CD14-positive monocyte (primary cell): ENCODE data around the gene SUGCT. TPM values are rescaled to one million over a fixed set of nuclear protein-coding genes. Genes with fewer than 3 reads are reported as not detected.

Experiments
- DNase-seq, 3 donors: peaks; one replicate each; pipeline ENCODE4 v3.0.0-alpha.2; 2011 to 2022
- H2AFZ ChIP-seq: 2 replicates; pipeline ENCODE4 v1.6.0; 2012; ENCODE audit warnings: mild to moderate bottlenecking, low read depth, low read length, inconsistent platforms; ENCODE audit not compliant: insufficient read depth, poor library complexity, severe bottlenecking
- H3K27ac ChIP-seq, 2 donors: 1 replicate in 1 of 2; 2 replicates in 1 of 2; pipeline ENCODE4 v1.5.1; 2012 to 2013; ENCODE audit warnings: low read length in 2 of 2, control low read depth in 1 of 2, inconsistent platforms in 1 of 2, low read depth in 1 of 2, mild to moderate bottlenecking in 1 of 2
- H3K27me3 ChIP-seq, 2 donors: one replicate each; pipeline versions ENCODE4 v1.6.0 to v1.6.1; 2011 to 2013; ENCODE audit warnings: low read length in 2 of 2; ENCODE audit not compliant: control insufficient read depth in 2 of 2, insufficient read depth in 2 of 2
- H3K36me3 ChIP-seq, 2 donors: replicated peaks in 1 of 2; 1 replicate in 1 of 2; 2 replicates in 1 of 2; pipeline versions ENCODE4 v1.5.1 to v1.6.1; 2012 to 2013; ENCODE audit warnings: low read length in 2 of 2, control low read depth in 1 of 2, inconsistent platforms in 1 of 2, mild to moderate bottlenecking in 1 of 2; ENCODE audit not compliant: insufficient read depth in 2 of 2, control insufficient read depth in 1 of 2
- H3K4me1 ChIP-seq, 2 donors: 1 replicate in 1 of 2; 2 replicates in 1 of 2; pipeline versions ENCODE4 v1.5.1 to v1.6.1; 2012 to 2013; ENCODE audit warnings: low read length in 2 of 2, control low read depth in 1 of 2, inconsistent platforms in 1 of 2, mild to moderate bottlenecking in 1 of 2, moderate library complexity in 1 of 2; ENCODE audit not compliant: insufficient read depth in 2 of 2, control insufficient read depth in 1 of 2
- H3K4me2 ChIP-seq: replicated peaks from 2 replicates; pipeline ENCODE3; 2012; ENCODE audit warnings: low read length, moderate library complexity, mild to moderate bottlenecking; ENCODE audit not compliant: poor library complexity, severe bottlenecking; ENCODE audit errors: extremely low read depth
- H3K4me3 ChIP-seq, 3 experiments: fragments of 200-600 bp in 1 of 3; sonication (generic) in 1 of 3; replicated peaks in 1 of 3; 1 replicate in 2 of 3; 2 replicates in 1 of 3; pipeline ENCODE4 v1.5.1; 2011 to 2013; ENCODE audit warnings: low read length in 3 of 3, mild to moderate bottlenecking in 3 of 3, control low read depth in 2 of 3, low read depth in 2 of 3, inconsistent platforms in 1 of 3, moderate library complexity in 1 of 3
- H3K79me2 ChIP-seq: 2 replicates; pipeline ENCODE4 v1.6.0; 2012; ENCODE audit warnings: mild to moderate bottlenecking, control low read depth, inconsistent platforms, low read length, moderate library complexity; ENCODE audit not compliant: insufficient read depth
- H3K9ac ChIP-seq: 2 replicates; pipeline ENCODE4 v1.6.0; 2017; ENCODE audit warnings: low read length, mild to moderate bottlenecking; ENCODE audit not compliant: insufficient read depth, poor library complexity, severe bottlenecking
- H3K9me3 ChIP-seq, 2 donors: replicated peaks in 1 of 2; 1 replicate in 1 of 2; 2 replicates in 1 of 2; pipeline versions ENCODE4 v1.5.1 to v1.6.1; 2012 to 2013; ENCODE audit warnings: low read length in 2 of 2, control low read depth in 1 of 2; ENCODE audit not compliant: control insufficient read depth in 1 of 2, insufficient read depth in 1 of 2
- H4K20me1 ChIP-seq: 2 replicates; pipeline ENCODE4 v1.6.0; 2012; ENCODE audit warnings: mild to moderate bottlenecking, low read length, control low read depth, moderate library complexity; ENCODE audit not compliant: insufficient read depth
- H3K27ac Mint-ChIP-seq, 7 donors: one replicate each; pipeline ENCODE4 v1.8.0; 2020; ENCODE audit warnings: mild to moderate bottlenecking in 7 of 7, mixed read lengths in 7 of 7, moderate library complexity in 6 of 7, inconsistent platforms in 2 of 7
- H3K27me3 Mint-ChIP-seq, 3 donors: one replicate each; pipeline ENCODE4 v1.8.0; 2021 to 2022; ENCODE audit warnings: low read depth in 3 of 3, mild to moderate bottlenecking in 3 of 3, mixed read lengths in 3 of 3, moderate library complexity in 3 of 3, inconsistent platforms in 1 of 3
- H3K36me3 Mint-ChIP-seq, 2 donors: one replicate each; pipeline ENCODE4 v1.8.0; 2020; ENCODE audit warnings: mixed read lengths in 2 of 2, inconsistent platforms in 1 of 2, mild to moderate bottlenecking in 1 of 2
- H3K4me1 Mint-ChIP-seq: one replicate; pipeline ENCODE4 v1.8.0; 2020; ENCODE audit warnings: mild to moderate bottlenecking, mixed read lengths
- H3K4me3 Mint-ChIP-seq, 2 donors: one replicate each; pipeline ENCODE4 v1.8.0; 2020; ENCODE audit warnings: mild to moderate bottlenecking in 2 of 2, mixed read lengths in 2 of 2, moderate library complexity in 1 of 2
- H3K9me3 Mint-ChIP-seq, 7 donors: one replicate each; pipeline ENCODE4 v1.8.0; 2020 to 2022; ENCODE audit warnings: mixed read lengths in 7 of 7, mild to moderate bottlenecking in 6 of 7, moderate library complexity in 6 of 7, inconsistent platforms in 2 of 7
- CTCF ChIP-seq: fragments of 200-600 bp; IDR thresholded peaks from one replicate; pipeline ENCODE4 v1.8.0; 2022; ENCODE audit warnings: antibody characterized with exemption, mild to moderate bottlenecking
- WGBS: methylation state at CpG from one replicate; pipeline ENCODE4 v1.1.5; 2013; ENCODE audit warnings: missing lambda C conversion rate; ENCODE audit not compliant: insufficient coverage; 5-methylcytosine and 5-hydroxymethylcytosine counted together
- intact Hi-C, 2 donors: fragments of 100-400 bp; cut with micrococcal nuclease; formaldehyde crosslinking; loops; one replicate each; pipeline versions ENCODE4 v1.15.0 to v1.15.1; 2023
- polyA plus RNA-seq, 3 donors: library from polyadenylated mRNA; depleted of rRNA in 1 of 3; unstranded in 2 of 3; stranded (reverse) in 1 of 3; fragments of 300-500 nt in 2 of 3; fragments of >200 nt in 1 of 3; fragmentation: Illumina TruSeq in 2 of 3; gene quantifications; 1 replicate in 2 of 3; 2 replicates in 1 of 3; pipeline ENCODE4 v1.2.3, GENCODE V29; 2012 to 2021

Gene SUGCT
- polyA plus RNA-seq, 3 donors = not detected

GRCh38 chr7:40477094-40477493 is 342.3 kb downstream of the SUGCT start:
- H4K20me1 ChIP-seq = no peaks in the 10 kb centered on the region
- Mint-ChIP-seq H3K27me3 (no peaks in the 10 kb centered on the region), H3K4me3 (no peak overlapping the region), H3K36me3 (no peaks in the 10 kb centered on the region), H3K9me3 (peaks cover 0 to 2% (median 0%) of the 10 kb centered on the region in 7 donors), H3K27ac (no peak overlapping the region), H3K4me1 (no peaks in the 10 kb centered on the region)
- H3K27me3 ChIP-seq = no peaks in the 10 kb centered on the region
- no peak overlapping the region for H3K4me2 ChIP-seq
- no peak overlapping the region for H3K9ac ChIP-seq
- H3K4me3 ChIP-seq = no peak overlapping the region
- no peaks in the 10 kb centered on the region for H3K9me3 ChIP-seq
- H3K79me2 ChIP-seq = no peaks in the 10 kb centered on the region
- TF ChIP-seq CTCF = no peak
- H3K4me1 ChIP-seq = no peaks in the 10 kb centered on the region
- no peaks in the 10 kb centered on the region for H3K36me3 ChIP-seq
- no peak overlapping the region for H2AFZ ChIP-seq
- WGBS = no CpG with 5 or more reads among the region's 2 CpGs
- no peak overlapping the region for H3K27ac ChIP-seq
- DNase-seq = no peak
- intact Hi-C loops = no loop called here

GRCh38 chr7:40482845-40483244 is 348.0 kb downstream of the SUGCT start:
- H3K9me3 ChIP-seq = no peaks in the 10 kb centered on the region
- H3K79me2 ChIP-seq = no peaks in the 10 kb centered on the region
- no peak overlapping the region for H3K4me2 ChIP-seq
- Mint-ChIP-seq H3K4me3 (no peak overlapping the region), H3K4me1 (no peaks in the 10 kb centered on the region), H3K9me3 (peaks cover 0 to 5% (median 2%) of the 10 kb centered on the region in 7 donors), H3K27me3 (no peaks in the 10 kb centered on the region), H3K27ac (no peak overlapping the region), H3K36me3 (no peaks in the 10 kb centered on the region)
- H3K27ac ChIP-seq = no peak overlapping the region
- H3K9ac ChIP-seq = no peak overlapping the region
- intact Hi-C loops = no loop called here
- no peaks in the 10 kb centered on the region for H3K36me3 ChIP-seq
- 100% methylated on average over 2 of the region's 3 CpGs for WGBS
- H3K27me3 ChIP-seq = no peaks in the 10 kb centered on the region
- no peaks in the 10 kb centered on the region for H3K4me1 ChIP-seq
- TF ChIP-seq CTCF = no peak
- H3K4me3 ChIP-seq = no peak overlapping the region
- no peak overlapping the region for H2AFZ ChIP-seq
- no peaks in the 10 kb centered on the region for H4K20me1 ChIP-seq
- DNase-seq = no peak
